NK-92 treated with Interleukin-12 subunit alpha and Interleukin-12 subunit beta, amount 100 ng/mL, for 24 hours (cell line): ENCODE data around the gene COX6A1.
A peak's percentile ranks its signal among the peaks of the same experiment; 100 is the strongest.
"Not testable (repeated sequence)": the region's sequence is repeated elsewhere in the genome, so short reads cannot be mapped to it uniquely, and the experiment has no call there.

ENCODE experiments used
- DNase-seq: peaks from one replicate; lab custom pipeline; 2025; lab: John Stamatoyannopoulos, UW

COX6A1 gene

DNA sequence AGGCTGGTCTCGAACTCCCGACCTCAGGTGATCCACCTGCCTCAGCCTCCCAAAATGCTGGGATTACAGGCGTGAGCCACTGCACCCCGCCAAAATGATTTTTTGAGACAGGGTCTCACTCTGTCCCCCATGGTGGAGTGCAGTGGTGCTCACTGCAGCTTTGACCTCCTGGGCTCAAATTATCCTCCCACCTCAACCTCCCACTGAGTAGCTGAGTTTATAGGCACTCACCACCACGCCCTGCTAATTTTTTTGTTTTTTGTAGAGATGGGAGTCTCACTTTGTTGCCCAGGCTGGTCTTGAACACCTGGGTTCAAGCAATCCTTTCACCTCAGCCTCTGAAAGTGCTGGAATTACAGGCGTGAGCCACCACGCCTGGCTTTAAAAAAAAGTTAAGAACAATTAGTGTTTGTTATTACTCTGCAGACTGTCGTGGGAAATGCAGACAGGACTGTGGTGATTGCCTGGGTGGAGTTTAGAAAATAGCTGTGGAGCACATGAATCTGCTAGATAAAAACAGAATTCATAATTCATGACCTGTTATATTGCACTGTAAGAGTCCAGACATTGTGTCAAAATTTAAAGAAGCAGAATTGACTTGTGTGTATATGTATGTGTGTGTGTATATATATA lies 9.2 kb upstream of the COX6A1 start:
- DNase-seq = no peak

DNA sequence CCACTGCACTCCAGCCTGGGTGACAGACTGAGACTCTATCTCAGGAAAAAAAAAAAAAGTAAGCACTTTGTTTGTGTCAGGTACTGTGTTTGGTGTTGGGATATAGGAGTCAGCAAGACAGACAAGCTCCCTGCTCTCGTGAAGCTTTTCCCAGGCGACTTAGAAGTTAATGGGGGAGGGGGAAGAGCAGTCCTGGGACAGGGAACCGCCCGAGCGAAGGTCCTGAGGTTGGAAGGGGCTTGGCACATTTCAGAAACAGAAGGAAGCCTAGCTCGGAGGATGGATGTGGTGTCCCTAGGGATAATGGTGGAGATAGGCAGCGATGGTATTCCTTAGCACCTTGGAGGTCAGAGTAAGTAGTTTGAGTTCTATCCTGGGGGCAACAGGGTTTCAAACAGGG lies 8.5 kb upstream of the COX6A1 start:
- no peak for DNase-seq

DNA sequence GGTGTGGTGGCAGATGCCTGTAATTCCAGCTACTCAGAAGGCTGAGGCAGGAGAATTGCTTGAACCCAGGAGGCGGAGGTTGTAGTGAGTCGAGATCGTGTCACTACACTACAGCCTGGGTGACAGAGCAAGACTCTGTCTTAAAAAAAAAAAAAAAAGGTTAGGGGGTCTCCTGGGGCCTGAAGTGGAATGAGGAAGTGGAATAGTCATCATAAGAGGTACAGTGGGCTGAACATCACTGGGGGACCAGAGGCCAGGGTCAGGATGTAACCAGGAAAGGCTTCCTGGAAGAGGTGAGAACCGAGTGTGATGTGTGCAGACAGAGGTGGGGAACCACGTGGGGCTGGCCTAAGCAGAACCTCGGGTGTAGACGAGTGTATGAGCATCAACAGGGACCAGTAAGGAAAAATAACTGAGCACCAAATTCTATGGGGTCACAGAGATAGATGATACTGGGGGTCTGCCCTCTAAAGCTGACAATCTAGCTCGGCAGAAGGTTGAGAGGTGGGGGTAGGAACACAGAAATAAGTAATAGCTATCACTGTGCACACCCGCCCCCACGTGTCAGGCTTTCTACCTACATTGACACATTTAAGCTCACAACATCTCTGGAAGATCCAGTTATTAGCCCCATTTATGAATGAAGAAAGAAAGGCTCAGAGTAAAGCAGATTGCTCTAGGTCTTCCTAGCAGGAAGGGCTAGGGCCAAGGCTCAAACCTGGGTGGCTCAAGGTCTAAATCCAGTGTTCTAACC lies 5.0 kb upstream of the COX6A1 start:
- DNase-seq = no peak

DNA sequence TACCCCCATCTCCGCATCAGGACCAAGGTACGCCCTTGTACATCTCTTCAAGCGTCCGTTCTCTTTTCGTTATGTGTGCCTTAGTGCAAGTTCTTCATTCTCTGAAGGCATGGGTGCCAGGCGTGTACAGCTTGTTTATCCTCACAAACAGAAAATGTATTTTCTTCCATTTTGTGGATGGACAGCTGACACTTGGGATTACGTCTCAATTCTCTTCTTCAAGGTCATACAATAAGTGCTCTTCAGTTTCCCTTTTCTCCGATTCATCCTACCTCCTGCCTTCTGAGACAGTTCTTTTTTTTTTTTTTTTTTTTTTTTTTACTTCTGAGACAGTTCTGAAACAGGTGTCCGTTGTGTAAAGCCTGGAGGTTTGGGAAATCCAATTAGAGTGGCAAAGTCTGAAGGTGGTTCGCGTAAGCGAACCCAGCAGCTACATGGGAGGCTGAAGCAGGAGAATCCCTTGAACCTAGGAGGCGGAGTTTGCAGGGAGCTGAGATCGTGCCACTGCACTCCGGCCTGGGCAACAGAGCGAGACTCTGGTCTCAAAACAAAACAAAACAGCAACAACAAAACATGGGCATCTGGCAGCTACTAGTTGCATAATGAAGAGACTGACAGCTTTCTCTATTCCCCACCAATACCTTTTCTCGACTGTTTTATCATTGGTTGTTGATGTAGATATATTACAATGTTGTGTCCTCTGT lies 734 bp downstream of the COX6A1 start:
- no peak for DNase-seq

DNA sequence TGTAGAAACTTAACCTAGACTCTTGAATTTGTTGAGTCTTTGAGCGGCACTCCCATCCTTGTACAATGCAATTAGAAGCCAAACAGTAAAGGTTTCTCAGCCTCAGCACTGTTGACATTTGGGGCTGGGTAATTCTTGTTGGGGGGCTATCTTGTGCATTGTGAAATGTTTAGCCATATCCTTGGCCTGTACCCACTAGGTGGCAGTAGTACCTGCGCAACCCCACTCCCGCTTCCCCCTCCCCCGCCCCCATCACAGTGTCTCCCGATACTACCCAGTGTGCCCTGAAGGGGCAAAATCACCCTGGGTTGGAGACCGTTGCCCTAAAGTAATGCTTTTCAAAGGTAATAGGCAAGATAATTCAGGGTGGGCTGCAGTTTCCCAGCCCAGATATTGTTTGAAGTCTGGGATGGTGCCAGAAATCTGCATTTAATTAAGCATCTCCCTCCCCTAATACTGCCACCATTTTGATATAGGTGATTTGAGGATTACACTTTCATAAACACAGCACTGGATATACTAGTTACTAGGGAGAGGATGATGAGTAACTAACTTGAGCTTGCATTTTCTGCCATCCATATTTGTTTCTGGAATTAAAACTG lies 1.8 kb downstream of the COX6A1 start:
- DNase-seq = peak; percentile 36

DNA sequence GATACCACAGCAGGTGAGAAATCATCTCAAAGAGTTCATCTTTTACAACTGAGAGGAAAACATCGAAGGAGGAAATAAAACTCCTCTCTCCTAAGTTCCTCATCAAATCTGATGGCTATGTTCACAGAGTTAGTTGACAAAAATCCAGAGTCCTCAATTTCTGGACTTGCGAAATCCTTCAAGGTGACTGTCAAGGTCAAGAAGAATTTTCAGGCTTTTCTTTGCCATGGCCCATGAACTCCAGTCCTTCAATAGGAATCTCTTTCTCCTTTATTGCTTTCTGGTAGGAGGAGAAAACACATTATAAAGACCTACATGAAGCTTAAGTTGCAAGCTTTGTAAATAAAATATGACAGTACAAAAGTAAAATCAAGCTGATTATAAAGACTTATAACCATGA lies 6.8 kb downstream of the COX6A1 start:
- DNase-seq = no peak

DNA sequence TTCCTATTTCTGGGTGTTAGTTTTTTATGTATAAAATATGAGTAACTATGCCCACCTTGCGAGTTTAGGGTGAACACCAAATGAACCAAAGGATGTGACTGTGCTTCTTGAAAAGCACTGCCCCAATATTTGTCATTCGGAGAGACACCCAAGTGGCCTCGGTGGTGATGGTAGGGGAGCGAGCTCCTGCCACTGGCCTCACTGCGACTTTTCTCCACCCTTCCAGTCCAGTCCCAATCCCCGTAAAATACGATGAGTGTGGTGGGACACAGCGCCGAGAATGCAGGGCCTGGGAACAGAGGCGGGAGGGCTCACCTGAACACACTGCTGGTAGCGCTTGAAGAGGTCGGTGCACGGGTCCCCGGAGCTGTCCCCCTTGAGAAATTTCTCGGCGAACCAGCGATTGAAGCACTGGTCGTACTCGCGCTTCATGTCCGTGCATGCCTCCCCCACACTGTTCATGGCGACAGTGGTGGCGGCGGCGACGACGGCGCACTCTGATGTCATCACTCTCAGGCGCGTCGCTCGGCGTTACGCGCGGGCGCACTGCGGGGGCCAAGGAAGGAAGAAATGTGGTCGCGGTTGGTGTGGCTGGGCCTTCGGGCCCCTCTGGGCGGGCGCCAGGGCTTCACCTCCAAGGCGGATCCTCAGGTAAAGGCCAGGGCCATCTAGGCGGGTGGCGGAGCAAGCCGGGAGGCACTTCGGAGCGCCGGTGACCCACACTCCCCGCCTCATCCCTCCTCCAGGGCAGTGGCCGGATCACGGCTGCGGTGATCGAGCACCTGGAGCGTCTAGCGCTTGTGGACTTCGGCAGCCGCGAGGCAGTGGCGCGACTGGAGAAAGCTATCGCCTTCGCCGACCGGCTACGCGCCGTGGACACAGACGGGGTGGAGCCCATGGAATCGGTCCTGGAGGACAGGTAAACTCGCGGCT lies 8.3 kb downstream of the COX6A1 start, which contains the start of the genes GATC and TRIAP1:
TSS of gene GATC (plus strand) at position 534 of the 933 bp plus-strand sequence. CDS start at position 571, 37 bp downstream.
TSS of gene TRIAP1 (minus strand) at position 474 of the 933 bp plus-strand sequence. CDS start at position 462, 12 bp downstream.
- peak; percentile 65 for DNase-seq

DNA sequence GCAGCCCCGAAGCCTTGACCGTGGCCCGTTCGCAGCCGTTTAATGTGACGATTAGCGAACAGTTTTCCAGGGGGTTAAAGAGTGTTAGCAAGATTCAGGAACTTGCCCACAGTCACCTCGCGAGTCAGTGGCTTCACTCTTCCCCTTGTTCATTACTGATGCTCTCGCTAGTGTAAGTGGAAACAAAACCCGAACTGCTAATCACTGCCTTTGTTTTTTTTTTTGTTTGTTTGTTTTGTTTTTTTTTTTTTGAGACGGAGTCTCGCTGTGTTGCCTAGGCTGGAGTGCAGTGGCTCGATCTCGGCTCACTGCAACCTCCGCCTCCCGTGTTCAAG lies 8.9 kb downstream of the COX6A1 start:
- DNase-seq = not testable (repeated sequence)

DNA sequence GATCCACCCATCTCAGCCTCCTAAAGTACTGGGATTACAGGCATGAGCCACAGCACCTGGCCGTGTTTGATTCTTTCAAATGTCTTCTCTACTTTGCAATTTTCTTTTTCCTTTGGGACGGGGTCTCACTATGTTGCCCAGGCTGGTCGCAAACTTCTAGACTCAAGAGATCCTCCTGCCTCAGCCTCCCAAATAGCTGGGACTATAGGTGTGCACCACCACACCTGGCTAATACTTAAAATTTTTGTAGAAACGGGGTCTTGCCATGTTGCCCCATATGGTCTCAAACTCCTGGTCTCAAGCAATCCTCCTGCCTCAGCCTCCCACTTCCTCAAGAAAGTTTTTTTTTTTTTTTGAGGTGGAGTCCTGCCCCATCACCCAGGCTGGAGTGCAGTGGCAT lies 10.1 kb downstream of the COX6A1 start:
- DNase-seq = no peak

DNA sequence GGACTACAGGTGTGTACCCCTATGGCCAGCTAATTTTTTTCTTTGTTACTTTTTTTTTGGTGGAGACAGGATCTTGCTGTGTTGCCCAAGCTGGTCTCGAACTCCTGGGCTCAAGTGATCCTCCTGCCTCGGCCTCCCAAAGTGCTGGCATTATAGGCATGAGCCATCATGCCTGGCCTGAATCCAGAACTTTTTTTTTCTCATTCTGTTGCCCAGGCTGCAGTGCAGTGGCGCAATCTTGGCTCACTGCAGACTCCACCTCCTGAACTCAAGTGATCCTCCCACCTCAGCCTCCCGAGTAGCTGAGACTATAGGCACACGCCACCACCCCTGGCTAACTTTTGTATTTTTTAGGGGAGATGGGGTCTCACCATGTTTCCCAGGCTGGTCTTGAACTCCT lies 14.6 kb downstream of the COX6A1 start:
- not testable (repeated sequence) for DNase-seq

DNA sequence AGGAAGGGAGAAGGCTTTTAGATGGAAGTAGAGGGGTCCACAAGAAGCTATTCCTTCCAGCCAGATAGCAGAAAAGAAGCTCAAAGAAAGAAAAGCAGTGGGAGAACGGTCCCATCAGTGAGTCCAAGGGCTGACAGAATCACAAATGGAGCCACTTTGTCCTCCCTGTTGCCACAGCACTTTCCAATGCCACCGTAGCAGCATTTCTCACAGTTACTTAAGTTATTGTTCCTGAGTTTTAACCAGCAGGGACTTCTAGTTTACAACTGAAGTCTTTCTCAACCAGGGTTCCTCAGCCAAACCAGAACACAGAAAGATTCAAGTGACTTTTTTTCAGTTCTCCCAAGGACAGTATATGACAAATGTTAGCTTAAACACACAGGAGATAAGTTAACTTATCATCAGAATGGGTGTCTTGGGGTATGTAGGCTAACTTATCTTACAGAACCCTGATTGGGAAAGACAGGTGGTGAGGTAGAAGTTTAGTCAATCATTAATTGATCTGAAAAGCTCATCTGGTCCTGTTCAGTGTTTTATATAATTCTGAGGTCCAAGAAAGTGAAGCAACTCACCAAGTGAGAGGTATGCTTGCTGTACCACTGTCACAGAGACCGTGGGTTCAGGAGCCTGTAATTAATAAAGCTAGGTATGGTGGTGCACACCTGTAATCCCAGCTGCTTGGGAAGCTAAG lies 15.3 kb downstream of the COX6A1 start:
- DNase-seq = no peak

DNA sequence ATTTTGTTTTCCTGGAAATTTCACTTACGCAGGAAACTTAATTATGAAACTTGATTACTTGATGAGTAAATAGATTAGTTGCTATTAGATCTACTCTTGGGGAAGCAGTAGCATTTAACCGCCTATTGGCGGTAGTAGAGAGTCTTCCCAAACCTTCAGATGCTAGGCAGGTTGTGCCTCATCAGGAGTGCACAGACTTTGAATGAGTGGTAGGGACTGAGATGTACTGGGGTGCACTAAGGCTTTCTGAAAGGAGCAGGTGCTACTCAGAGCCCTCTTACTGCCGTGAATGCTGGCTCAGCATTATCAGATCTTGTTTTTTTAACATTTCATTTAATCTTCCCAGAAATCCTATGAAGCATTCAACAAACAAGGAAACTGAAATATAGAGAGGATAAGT lies 16.1 kb downstream of the COX6A1 start:
- no peak for DNase-seq

DNA sequence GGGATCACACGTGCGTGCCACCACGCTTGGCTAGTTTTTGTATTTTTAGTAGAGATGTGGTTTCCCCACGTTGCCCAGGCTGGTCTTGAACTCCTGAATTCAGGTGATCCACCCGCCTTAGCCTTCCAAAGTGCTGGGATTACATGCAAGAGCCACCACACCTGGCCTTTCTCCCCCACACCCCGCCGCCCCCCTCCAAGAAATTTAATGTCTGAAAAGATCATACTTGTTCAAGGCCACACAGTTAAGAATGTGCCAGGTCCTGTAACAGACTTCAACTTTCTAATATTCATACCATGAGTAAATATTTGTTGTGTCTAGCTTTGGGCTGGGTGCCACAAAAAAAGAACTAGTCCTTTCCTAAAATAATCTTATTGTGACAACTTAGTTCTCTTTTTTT lies 17.4 kb downstream of the COX6A1 start:
- DNase-seq = no peak

DNA sequence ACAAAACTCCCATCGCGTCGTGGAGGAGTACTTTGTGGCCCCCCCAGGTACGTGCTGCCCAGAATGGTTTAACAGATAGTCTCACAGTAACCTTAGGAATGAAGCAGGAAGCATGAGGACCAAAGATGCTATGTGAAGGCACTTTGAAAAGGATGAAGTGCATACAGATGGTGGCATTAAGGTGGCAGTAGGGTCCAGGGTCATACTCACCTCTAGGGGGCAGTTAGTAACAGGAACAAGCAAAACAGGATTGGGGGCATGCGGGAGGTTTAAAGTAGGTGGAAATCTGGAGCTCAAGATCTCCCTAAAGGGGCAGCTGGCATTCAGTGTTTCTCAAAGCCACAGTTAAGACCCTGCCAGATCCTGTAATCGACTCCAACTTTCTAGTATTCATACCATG lies 19.2 kb downstream of the COX6A1 start:
- no peak for DNase-seq

DNA sequence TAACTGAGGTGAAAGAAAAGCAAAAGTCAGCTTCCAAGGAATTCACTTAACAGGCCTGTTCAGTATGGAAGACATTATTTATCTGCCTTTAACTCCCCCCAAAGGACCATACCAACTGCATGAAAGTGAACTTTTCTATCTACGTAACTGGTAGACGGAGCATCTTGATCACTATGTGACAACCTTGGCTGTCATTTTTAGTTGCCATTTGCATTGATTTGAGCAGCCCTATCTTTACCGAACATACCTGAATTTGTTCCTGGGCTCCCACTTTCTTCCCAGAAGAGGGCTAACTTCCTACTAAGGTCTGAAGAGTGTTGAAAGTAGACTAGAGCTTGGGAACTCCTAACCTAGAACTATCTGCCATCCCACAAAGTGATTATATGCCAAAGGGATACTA lies 22.2 kb downstream of the COX6A1 start:
- no peak for DNase-seq

DNA sequence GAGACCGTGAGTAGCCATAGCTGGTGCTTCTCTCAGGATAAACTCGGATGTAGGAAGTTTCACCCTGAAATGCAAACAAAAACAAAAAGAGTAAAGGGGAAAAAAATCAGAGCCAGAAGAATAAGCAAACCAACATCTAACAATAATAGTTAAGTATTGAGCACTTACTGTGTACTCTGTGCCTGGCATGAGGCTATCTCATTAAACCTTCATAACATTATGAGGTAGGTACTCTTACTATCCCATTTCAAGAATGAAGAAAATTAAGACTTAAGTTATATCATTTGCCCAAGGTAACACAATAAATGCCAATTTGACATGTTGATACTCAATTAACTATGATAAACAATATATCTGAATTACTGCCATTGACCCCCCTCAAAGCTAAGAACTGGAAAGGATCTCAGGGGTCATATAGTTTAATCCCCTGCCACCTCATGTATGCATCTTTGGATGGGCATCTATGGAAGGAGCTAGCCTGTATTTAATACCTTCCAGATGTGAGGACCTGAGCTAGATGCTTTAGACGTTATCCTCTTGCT lies 24.3 kb downstream of the COX6A1 start:
- no peak for DNase-seq

DNA sequence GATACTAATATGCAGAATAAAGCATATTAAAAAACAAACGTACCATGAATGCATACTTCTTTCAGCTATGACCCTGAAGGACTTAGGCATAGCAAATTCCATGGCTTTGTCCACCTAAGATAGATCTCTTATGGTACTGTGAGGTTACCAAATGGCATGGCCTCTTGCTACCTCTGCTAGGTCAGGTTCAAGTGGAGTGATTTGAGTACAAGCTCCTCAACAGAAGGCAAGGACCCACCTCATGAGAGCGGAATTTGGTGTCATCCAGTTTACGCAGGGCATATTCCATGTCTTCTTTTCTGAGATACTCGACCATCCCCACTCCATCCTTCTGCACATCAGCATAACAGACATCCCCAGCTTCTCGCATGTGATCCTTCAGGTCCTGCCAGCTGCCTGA lies 25.8 kb downstream of the COX6A1 start:
- DNase-seq = no peak

DNA sequence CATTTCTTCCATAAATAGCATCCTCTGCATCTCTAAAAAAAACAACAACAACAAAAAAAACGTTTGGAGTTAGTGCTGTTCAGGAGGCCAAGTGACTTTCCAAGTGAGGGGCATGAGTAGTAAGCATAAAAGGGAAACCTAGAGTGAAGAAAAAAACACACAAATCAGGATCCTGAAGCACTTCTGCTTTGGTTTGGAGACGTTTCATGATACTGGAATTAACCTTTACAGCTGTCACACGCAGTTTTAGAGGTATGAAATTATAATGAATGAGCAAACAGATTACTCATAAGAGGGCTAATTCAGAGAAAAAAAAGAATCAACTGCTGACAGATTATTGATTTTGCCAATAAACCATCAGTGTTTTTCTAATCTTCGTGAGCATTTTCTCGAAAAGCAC lies 27.8 kb downstream of the COX6A1 start:
- DNase-seq = no peak

DNA sequence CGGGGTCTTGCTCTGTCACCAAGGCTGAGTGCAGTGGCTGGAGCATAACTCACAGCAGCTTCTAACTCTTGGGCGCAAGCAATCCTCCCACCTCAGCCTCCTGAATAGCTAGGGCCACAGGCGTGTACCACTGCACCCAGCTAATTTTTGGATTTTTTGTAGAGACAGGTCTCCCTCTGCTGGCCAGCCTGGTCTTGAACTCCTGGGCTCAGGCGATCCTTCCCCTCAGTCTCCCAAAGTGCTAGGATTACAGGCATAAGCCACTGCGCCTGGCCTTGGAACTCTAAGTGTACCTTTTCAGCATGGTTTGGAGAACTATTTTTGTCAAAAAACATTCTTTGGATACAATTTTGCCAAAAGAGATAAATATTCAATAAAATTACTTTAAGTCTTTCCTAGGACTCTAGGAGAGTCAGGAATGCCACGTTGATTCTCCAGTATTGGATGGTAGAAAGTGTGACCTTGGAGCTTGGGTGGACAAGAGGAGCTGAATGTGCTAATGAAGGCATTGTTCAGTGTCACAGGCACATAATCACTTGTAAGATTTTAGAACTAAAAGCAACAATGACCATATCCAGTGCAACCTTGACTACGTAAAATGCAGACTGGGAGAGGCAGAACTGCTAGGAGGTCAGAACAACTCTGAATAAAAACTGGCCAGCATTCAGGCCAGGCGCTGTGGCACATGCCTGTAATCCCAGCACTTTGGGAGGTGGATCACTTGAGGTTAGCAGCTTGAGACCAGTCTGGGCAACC lies 28.8 kb downstream of the COX6A1 start:
- DNase-seq = no peak

DNA sequence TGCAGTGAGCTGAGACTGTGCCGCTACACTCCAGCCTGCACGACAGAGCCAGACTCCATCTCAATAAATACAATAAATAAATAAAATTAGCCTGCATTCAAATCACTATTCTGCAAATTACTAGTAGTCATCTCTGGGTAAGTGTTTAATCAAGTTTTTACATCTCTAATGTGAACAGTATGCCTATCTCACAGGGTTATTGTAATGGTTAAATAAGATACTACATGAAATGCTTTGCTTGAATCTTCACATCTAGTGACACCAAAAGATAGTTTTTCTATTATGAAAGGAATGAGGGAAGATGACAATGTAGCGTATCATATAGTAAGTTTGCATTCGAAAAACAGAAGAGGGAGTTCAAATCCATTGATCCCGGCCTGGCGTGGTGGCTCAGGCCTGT lies 29.5 kb downstream of the COX6A1 start:
- DNase-seq = no peak
